Fibroblast of mammary gland (primary cell): ENCODE results near the gene PDE8A.

Experiments
- DNase-seq: peaks from one replicate; pipeline ENCODE4 v3.0.0-alpha.2; 2010; ENCODE audit warnings: low read depth
- H3K4me3 ChIP-seq: 2 replicates; pipeline ENCODE4 v1.5.1; 2011; ENCODE audit warnings: low read depth, mild to moderate bottlenecking, low read length, moderate library complexity; ENCODE audit not compliant: control insufficient read depth
- TF ChIP-seq, protein P1 (sequence below): conservative IDR thresholded peaks from 2 replicates; pipeline ENCODE4 v1.5.1; 2011; ENCODE audit warnings: low read depth, low read length, inconsistent platforms; ENCODE audit not compliant: control insufficient read depth, insufficient read depth

The PDE8A gene

DNA sequence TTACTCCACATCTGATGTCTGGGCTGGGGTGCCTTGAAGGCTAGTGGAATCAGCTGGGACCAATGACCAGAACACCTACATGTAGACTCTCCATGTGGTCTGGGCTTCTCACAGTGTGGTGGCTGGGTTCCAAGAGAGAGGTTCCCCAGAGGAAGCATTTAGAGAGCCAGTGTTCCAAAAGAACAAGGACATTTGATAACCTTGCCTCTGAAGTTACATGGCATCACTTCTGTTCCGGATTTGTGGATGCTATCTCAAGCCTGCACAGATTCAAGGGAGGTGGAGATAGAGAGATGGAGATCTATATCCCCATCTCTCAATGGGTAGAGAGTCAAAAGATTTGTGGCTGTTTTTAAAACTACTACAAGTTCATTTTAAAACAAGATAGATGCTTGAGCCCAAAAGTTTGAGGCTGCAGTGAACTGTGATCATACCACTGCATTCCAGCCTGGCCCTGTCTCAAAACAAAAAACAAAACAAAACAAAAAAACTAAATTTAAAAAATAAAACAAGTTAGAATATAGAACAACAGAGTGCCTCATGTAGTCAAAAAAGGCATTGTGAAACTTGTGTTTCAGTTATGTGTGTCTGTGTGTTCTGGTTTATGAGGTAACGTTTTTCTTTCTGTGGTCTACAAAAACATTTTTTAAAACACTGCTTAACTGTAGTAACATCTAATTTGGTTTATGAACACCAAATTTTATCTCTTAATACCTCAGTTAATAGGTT lies 44.8 kb downstream of the PDE8A start:
- H3K4me3 ChIP-seq, result no peak overlapping the region
- DNase-seq, result no peak
- TF ChIP-seq, protein P1, sequence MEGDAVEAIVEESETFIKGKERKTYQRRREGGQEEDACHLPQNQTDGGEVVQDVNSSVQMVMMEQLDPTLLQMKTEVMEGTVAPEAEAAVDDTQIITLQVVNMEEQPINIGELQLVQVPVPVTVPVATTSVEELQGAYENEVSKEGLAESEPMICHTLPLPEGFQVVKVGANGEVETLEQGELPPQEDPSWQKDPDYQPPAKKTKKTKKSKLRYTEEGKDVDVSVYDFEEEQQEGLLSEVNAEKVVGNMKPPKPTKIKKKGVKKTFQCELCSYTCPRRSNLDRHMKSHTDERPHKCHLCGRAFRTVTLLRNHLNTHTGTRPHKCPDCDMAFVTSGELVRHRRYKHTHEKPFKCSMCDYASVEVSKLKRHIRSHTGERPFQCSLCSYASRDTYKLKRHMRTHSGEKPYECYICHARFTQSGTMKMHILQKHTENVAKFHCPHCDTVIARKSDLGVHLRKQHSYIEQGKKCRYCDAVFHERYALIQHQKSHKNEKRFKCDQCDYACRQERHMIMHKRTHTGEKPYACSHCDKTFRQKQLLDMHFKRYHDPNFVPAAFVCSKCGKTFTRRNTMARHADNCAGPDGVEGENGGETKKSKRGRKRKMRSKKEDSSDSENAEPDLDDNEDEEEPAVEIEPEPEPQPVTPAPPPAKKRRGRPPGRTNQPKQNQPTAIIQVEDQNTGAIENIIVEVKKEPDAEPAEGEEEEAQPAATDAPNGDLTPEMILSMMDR, result no peak

DNA sequence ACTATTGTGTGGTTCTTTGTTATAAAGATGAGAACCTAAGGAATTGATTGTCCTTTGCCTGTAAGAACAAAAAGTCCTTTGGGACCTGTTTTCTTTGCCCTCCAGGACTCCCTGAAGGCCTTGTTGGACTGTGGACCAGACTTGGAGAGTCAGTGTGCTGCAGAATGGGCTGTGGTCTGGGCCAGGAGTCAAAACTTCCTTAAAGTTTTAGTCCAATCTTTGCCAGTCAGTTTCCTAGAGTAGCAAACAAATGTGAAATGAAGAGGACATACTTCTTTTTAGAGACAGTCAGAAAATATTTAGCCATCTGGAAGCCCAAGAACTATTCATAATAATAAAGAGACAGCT lies 45.4 kb downstream of the PDE8A start:
- TF ChIP-seq, protein P1, result no peak
- no peak overlapping the region for H3K4me3 ChIP-seq
- no peak for DNase-seq

DNA sequence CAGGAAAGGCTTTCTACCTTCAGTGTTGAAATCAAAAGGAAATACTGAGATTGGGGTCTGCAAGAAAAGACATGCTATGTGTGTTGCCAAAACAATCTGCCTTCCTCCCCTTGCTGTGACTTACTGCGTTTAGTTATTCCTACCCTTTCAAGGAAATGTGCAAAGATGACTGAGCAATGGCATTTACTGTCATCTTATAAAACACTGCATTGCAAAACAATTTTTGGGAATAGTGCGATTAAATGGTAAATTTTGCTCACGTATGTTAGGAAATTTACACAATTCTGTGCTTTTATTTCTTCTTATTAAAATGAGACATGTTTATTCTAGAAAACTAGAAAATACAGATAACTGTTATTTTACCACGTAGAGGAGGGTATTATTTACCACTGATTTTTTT lies 45.8 kb downstream of the PDE8A start:
- no peak overlapping the region for H3K4me3 ChIP-seq
- DNase-seq, result no peak
- TF ChIP-seq, protein P1, result no peak

DNA sequence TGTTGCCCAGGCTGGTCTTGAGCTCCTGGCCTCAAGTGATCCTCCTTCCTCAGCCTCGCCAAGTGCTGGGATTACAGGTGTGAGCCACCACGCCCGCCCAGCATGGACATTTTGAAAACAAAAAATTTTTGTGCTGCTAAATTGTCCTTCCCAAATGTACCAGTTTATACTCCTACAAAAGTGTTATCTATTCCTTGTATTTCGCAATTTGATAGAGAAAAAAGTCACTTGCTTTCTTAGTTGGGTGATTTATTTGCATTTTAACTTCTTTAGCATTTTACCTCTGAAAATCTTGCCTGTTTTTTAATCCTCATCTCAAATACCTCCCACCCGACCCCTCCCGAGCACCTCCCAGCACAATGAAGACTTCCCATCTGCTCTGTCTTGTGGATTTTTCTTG lies 46.8 kb downstream of the PDE8A start:
- no peak for DNase-seq
- no peak overlapping the region for H3K4me3 ChIP-seq
- TF ChIP-seq, protein P1, result no peak

DNA sequence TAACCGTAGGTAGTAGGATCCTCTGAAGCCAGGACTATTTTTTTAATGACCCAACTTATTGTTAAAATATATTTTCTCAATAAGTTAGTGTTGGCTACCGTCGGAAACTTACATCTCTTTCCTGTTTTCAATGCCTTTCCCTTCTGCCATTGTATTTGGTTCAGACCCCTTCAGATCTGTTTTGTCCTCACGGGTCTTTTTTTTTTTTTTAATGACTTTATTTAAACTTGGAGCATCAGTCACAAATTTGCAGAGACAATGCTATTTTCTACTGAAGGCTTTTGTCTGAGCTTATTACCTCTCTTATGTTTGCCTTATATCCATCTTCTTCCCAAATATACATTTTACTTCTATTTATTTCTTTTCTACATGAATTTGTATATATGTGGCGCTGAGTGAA lies 47.6 kb downstream of the PDE8A start:
- no peak for DNase-seq
- TF ChIP-seq, protein P1, result no peak
- H3K4me3 ChIP-seq, result no peak overlapping the region

DNA sequence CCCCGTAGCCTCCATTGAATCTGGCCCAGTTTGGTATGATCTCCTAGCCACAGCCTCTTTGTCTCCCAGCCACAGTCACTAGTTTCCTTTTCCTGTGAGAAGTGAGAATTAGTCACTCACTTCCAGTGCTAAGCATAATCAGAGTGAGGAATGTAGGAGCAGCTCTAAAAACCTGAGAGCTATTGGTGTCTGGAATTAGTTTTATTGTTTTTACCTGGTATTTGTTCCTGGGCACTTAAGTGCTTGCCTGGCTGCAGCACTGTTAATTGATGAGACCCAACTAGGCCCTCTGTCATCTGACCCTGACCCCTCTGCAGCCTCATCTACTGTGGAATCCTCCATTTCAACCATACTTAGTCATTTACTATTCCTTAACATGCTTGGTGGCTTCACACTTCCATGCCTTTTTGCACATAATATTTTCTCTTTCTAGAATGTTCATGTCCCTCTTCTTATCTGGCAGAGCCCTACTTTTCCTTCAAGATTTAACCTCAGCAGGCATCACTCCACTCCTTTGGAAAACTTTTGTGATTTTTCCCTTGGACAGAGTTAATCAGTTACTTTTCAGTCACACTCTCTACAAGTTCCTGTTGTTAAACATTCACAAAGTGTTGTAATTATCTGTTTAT lies 48.8 kb downstream of the PDE8A start:
- no peak overlapping the region for H3K4me3 ChIP-seq
- no peak for DNase-seq
- TF ChIP-seq, protein P1, result no peak
